Right cardiac atrium (tissue), 5 donors: ENCODE data around the gene ARHGAP9. TPM values are rescaled to one million over a fixed set of nuclear protein-coding genes. Genes with fewer than 3 reads are reported as not detected.
"Not testable (repeated sequence)": the region's sequence is repeated elsewhere in the genome, so short reads cannot be mapped to it uniquely, and the experiment has no call there.

Source experiments
- ATAC-seq, 2 donors: fragments of 200-7000 bp; cut with Tn5 transposase; one replicate each; pipeline versions ENCODE4 v1.8.0 to v1.9.1; 2020; ENCODE audit warnings: moderate library complexity in 2 of 2, mild to moderate bottlenecking in 1 of 2
- DNase-seq, 3 donors: peaks; one replicate each; pipeline ENCODE4 v3.0.0-alpha.2; 2020
- H3K27ac ChIP-seq: one replicate; pipeline ENCODE4 v1.5.1; 2013; ENCODE audit warnings: mild to moderate bottlenecking, low read length, control low read depth, moderate library complexity
- H3K27me3 ChIP-seq: one replicate; pipeline ENCODE4 v1.6.1; 2013; ENCODE audit not compliant: control insufficient read depth, insufficient read depth
- H3K4me1 ChIP-seq: one replicate; pipeline ENCODE4 v1.6.1; 2013; ENCODE audit warnings: low read length; ENCODE audit not compliant: control insufficient read depth, insufficient read depth
- H3K4me3 ChIP-seq: one replicate; pipeline ENCODE4 v1.5.1; 2013; ENCODE audit warnings: low read length, control low read depth
- H3K9me3 ChIP-seq: one replicate; pipeline ENCODE4 v1.6.1; 2013; ENCODE audit warnings: low read length; ENCODE audit not compliant: control insufficient read depth
- WGBS: extraction: QIAGEN DNeasy Blood & Tissue Kit; methylation state at CpG from one replicate; pipeline ENCODE4 v1.1.7; 2013; 5-methylcytosine and 5-hydroxymethylcytosine counted together
- intact Hi-C, 4 donors: fragments of 100-400 bp; cut with DNase I; formaldehyde crosslinking; loops; one replicate each; pipeline versions ENCODE4 v1.11.0 to v1.14.0; 2022 to 2023
- polyA plus RNA-seq: library from polyadenylated mRNA; stranded (reverse); fragments of 200-250 nt; gene quantifications from one replicate; pipeline ENCODE4 v1.2.3, GENCODE V29; 2013
- total RNA-seq, 4 donors: library from RNA; stranded (reverse); fragmentation: NEBNext Ultra II Directional; extraction: Animal tissue kit (Norgen Biotek cat#: 25700); gene quantifications; one replicate each; pipeline ENCODE4 v1.2.1, GENCODE V29; 2021
- donor health status: healthy with polysubstance abuse.
- donor health status: DM: no; HTN: yes; CAD: no.
- donor health status: DM: no; HTN: no; CAD: no.
- donor health status: DM: no; HTN: yes; CAD: no; lungs with severe emphysema.
- donor health status: DM: yes; HTN: yes; CAD: no.

ARHGAP9 gene
- total and polyA plus RNA-seq, 5 donors = 3.0 to 10.2 (median 6.0) TPM

GRCh38 chr12:57506541-57506940 is 26.9 kb upstream of the ARHGAP9 start:
- ATAC-seq, DNase-seq, H3K4me1 ChIP-seq, H3K4me3 ChIP-seq, intact Hi-C loops, H3K27me3 ChIP-seq, H3K9me3 ChIP-seq, H3K27ac ChIP-seq: not testable (repeated sequence)
- WGBS = 95% methylated on average over 4 of the region's 4 CpGs

- intact Hi-C loops, H3K27ac ChIP-seq, H3K27me3 ChIP-seq, H3K9me3 ChIP-seq, ATAC-seq, H3K4me1 ChIP-seq, DNase-seq, H3K4me3 ChIP-seq: not testable (repeated sequence)
- WGBS = 96% methylated on average over 22 of the region's 22 CpGs
Measured at GRCh38 chr12:57502311-57502969, 22.8 kb upstream of the ARHGAP9 start.

- no peak overlapping the region for H3K4me3 ChIP-seq
- intact Hi-C loops = no loop called here
- no peaks in the 10 kb centered on the region for H3K9me3 ChIP-seq
- no peaks in the 10 kb centered on the region for H3K4me1 ChIP-seq
- 96% methylated on average over 11 of the region's 11 CpGs for WGBS
- no peak overlapping the region for H3K27ac ChIP-seq
- DNase-seq (no peak), ATAC-seq (no peak)
- no peaks in the 10 kb centered on the region for H3K27me3 ChIP-seq
Measured at GRCh38 chr12:57500213-57500612, 20.5 kb upstream of the ARHGAP9 start.

DNA sequence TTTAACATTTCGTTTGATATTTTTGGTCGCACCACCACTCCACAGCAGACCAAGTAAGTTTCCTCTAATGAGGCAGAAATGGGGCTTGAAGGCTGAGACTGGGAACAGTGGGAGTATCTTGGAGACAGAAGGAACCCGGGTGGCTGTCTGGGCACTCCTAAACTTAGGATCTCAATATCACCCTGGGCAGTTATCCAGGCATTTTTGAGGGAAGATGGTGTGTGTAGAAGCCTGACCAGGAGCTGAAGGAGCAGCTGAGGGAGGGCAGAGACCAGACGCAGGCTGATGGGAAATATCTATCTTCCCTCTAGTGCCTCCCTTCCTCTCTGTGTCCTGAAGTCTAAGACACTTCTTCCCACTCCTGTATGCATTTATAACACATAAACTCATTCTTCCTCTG is 18.9 kb upstream of the ARHGAP9 start:
- ATAC-seq (no peak), DNase-seq (no peak)
- no peaks in the 10 kb centered on the region for H3K27me3 ChIP-seq
- intact Hi-C loops = no loop called here
- no peaks in the 10 kb centered on the region for H3K9me3 ChIP-seq
- no peak overlapping the region for H3K27ac ChIP-seq
- H3K4me1 ChIP-seq = no peaks in the 10 kb centered on the region
- H3K4me3 ChIP-seq = no peak overlapping the region
- WGBS = 96% methylated on average over 4 of the region's 4 CpGs

- ATAC-seq = peak in 1 of 2 donors; percentile 40
- Histone ChIP-seq H3K27ac (no peak overlapping the region), H3K27me3 (no peaks in the 10 kb centered on the region), H3K4me3 (no peak overlapping the region), H3K9me3 (no peaks in the 10 kb centered on the region), H3K4me1 (no peaks in the 10 kb centered on the region)
- DNase-seq = peak in 1 of 3 donors; percentile 38
- intact Hi-C loops = no loop called here
- 86% methylated on average over 9 of the region's 9 CpGs for WGBS
Measured at GRCh38 chr12:57498132-57498502, 18.5 kb upstream of the ARHGAP9 start.

DNA sequence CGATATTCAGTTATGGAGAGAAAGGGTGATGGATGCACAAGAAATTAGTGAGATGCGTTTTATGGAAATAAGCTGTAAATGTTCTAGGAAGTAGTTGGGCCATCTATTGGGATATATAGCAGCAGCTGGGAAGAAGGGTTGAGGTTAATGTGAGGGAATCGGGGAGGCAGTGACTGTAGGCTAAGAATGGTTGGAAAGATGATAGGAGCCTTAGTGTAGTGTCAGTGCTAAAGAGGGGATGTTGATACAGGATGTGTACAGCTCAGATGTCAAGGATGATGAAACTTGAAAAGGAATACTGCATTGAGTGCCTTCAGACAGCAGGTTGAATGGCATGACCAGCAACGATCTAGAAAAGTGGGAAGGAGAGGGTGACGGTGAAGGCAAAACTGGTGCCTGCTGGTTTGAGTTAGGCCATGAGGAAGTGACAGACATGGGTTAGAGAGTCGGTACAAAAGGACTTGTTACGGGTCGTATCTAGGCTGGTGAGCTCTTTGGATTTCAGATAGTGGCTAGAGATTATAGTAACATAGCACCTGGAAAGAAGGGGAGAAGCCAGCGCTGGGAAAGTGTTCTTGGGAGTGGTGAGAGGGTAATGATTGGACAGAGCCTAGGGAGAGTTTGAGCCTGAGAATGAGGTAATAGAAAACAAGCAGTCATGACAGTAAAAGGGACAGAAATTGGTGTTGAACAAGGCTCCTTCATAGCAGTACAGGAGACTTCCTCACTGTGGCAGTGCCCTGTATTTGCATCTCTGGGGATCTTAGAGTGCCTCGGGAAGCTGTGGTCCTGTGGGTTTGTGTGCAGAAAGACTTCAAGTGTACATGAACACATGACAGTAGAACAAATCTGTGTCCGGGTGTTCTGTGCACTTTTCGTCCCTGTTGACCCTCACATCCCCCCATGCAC is 17.8 kb upstream of the ARHGAP9 start:
- no peaks in the 10 kb centered on the region for H3K9me3 ChIP-seq
- no peak overlapping the region for H3K27ac ChIP-seq
- no peak overlapping the region for H3K4me3 ChIP-seq
- DNase-seq (no peak), ATAC-seq (no peak)
- no peaks in the 10 kb centered on the region for H3K27me3 ChIP-seq
- H3K4me1 ChIP-seq = no peaks in the 10 kb centered on the region
- intact Hi-C loops = no loop called here
- 94% methylated on average over 12 of the region's 12 CpGs for WGBS

DNA sequence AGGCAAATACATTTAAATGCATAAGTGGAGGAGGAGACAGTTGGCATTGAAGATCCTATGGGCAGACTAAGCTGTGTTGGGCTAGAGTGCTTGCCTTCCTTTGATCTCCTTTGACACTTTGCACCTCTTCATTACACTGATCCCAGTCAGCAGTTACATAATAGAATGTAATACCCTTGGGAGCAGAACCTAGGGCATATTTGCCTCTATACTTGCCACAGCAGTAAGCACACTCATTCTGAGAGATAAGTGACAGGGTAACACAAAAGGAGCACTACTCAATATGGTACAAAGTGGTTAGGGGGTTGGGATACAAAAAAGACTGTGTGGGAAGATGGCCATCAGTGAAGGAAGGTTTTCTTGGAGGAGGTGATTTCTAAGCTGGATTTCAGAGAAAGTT is 17.2 kb upstream of the ARHGAP9 start:
- no peak for DNase-seq
- no peaks in the 10 kb centered on the region for H3K4me1 ChIP-seq
- H3K27ac ChIP-seq = no peak overlapping the region
- intact Hi-C loops = no loop called here
- H3K4me3 ChIP-seq = no peak overlapping the region
- no peaks in the 10 kb centered on the region for H3K9me3 ChIP-seq
- no peak for ATAC-seq
- H3K27me3 ChIP-seq = no peaks in the 10 kb centered on the region

DNA sequence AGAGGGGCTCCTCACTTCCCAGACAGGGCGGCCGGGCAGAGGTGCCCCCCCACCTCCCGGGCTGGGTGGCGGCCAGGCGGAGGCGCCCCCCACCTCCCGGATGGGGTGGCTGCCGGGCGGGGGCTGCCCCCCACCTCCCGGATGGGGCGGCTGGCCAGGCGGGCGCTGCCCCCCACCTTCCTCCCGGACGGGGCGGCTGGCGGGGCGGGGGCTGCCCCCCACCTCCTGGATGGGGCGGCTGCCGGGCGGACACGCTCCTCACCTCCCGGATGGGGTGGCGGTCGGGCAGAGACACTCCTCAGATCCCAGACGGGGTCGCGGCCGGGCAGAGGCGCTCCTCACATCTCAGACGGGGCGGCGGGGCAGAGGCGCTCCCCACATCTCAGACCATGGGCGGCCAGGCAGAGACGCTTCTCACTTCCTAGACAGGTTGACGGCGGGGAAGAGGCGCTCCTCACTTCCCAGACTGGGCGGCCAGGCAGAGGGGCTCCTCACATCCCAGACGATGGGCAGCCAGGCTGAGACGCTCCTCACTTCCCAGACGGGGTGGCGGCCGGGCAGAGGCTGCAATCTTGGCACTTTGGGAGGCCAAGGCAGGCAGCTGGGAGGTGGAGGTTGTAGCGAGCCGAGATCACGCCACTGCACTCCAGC is 15.5 kb upstream of the ARHGAP9 start:
- H3K4me1 ChIP-seq, H3K9me3 ChIP-seq, H3K4me3 ChIP-seq, H3K27ac ChIP-seq, H3K27me3 ChIP-seq, DNase-seq, ATAC-seq, intact Hi-C loops: not testable (repeated sequence)
- WGBS = 97% methylated on average over 45 of the region's 48 CpGs

DNA sequence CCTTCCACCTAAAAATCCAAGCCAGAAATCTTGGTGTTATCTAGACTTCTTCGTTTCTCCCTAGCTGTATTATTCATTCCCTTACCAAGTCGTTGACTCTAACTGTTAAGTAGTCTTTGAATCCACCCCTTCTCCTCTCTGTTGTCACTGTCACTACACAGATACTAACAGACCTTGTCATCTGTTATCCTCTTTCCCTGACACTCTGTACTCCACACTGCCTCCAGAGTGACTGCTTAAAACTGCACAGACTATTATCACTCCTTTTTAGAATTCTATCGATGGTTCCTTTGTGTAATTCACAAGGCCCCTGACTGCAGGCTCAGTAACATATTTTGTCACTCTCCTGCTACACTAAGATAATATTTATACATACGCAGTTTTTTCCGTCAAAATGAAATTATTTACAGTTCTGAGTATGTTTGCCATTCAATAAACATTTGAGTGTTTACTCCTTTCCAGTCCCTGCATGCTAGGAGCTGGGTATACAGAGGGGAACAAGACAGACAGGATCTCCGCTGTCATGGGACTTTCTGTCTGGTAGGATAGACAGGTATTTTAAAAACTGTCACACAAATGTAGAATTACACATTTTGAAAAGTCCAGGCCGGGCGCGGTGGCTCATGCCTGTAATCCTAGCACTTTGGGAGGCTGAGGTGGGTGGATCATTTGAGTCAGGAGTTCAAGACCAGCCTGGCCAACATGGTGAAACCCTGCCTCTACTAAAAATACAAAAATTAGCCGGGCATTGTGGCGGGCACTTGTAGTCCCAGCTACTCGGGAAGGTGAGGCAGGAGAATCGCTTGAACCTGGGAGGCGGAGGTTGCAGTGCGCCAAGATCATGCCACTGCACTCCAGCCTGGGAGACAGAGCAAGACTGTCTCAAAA is 12.0 kb upstream of the ARHGAP9 start:
- DNase-seq (no peak), ATAC-seq (no peak)
- no peak overlapping the region for H3K27ac ChIP-seq
- no peaks in the 10 kb centered on the region for H3K27me3 ChIP-seq
- WGBS = 91% methylated on average over 15 of the region's 15 CpGs
- no peaks in the 10 kb centered on the region for H3K9me3 ChIP-seq
- H3K4me3 ChIP-seq = no peak overlapping the region
- intact Hi-C loops = no loop called here
- peaks cover 5% of the 10 kb centered on the region for H3K4me1 ChIP-seq

- Histone ChIP-seq H3K27me3 (no peaks in the 10 kb centered on the region), H3K4me3 (no peak overlapping the region), H3K4me1 (peaks cover 5% of the 10 kb centered on the region), H3K27ac (no peak overlapping the region), H3K9me3 (no peaks in the 10 kb centered on the region)
- 97% methylated on average over 4 of the region's 4 CpGs for WGBS
- no peak for ATAC-seq
- no peak for DNase-seq
- intact Hi-C loops = no loop called here
Measured at GRCh38 chr12:57490126-57490525, 10.5 kb upstream of the ARHGAP9 start.
